Subcutaneous adipose tissue (tissue), 4 donors: ENCODE results near the gene TBC1D21. TPM values are rescaled to one million over a fixed set of nuclear protein-coding genes. Genes with fewer than 3 reads are reported as not detected.

Experiments used
- CTCF ChIP-seq: fragments of 450-650 bp; IDR thresholded peaks from one replicate; pipeline ENCODE4 v1.5.1; 2016; ENCODE audit warnings: low read depth, mild to moderate bottlenecking, control low read depth, antibody characterized with exemption, moderate library complexity
- total RNA-seq, 4 donors: library from RNA; depleted of rRNA; stranded (reverse); fragments of >200 nt; gene quantifications; one replicate each; pipeline ENCODE4 v1.1.0, GENCODE V29; 2016

The TBC1D21 gene
- total RNA-seq, 4 donors from 2014 or later, result not detected

GRCh38 chr15:73928241-73928579 lies 54.8 kb downstream of the TBC1D21 start:
- no peak for TF ChIP-seq CTCF

- no peak for TF ChIP-seq CTCF
Measured at GRCh38 chr15:73928971-73929627, 55.7 kb downstream of the TBC1D21 start.

- no peak for TF ChIP-seq CTCF
Measured at GRCh38 chr15:73930371-73930770, 57.0 kb downstream of the TBC1D21 start.

GRCh38 chr15:73930790-73931281 lies 57.5 kb downstream of the TBC1D21 start:
- no peak for TF ChIP-seq CTCF

GRCh38 chr15:73931441-73931840 lies 58.1 kb downstream of the TBC1D21 start:
- no peak for TF ChIP-seq CTCF

GRCh38 chr15:73932381-73933191 lies 59.2 kb downstream of the TBC1D21 start:
- TF ChIP-seq CTCF, result no peak

GRCh38 chr15:73934281-73934680 lies 60.9 kb downstream of the TBC1D21 start:
- TF ChIP-seq CTCF, result no peak
